CD4-positive, alpha-beta T cell (primary cell): ENCODE measurements around the gene ERF. TPM values are rescaled to one million over a fixed set of nuclear protein-coding genes. Genes with fewer than 3 reads are reported as not detected.

Source experiments
- ATAC-seq: fragments of 200-7000 bp; cut with Tn5 transposase; one replicate; pipeline ENCODE4 v1.10.0; 2022; ENCODE audit warnings: mild to moderate bottlenecking; ENCODE audit not compliant: poor library complexity
- CTCF ChIA-PET: fragments of 350-600 bp; sonication (Branson Sonifier 250); formaldehyde crosslinking; loops from one replicate; lab custom pipeline; 2021; ENCODE audit warnings: antibody characterized with exemption, inconsistent platforms; lab: Charles Lee
- POLR2A ChIA-PET: fragments of 350-600 bp; sonication (Branson Sonifier 250); formaldehyde crosslinking; loops from one replicate; lab custom pipeline; 2021; ENCODE audit warnings: antibody characterized with exemption, inconsistent platforms; lab: Charles Lee
- DNase-seq, 14 experiments: peaks; one replicate each; pipeline ENCODE4 v3.0.0-alpha.2; 2013 to 2020; ENCODE audit warnings: mixed read lengths in 2 of 14
- H3K27ac ChIP-seq, 2 donors: one replicate each; pipeline versions ENCODE4 v1.5.1 to v1.7.0; 2013; ENCODE audit warnings: low read length in 2 of 2, low read depth in 1 of 2, mild to moderate bottlenecking in 1 of 2
- H3K27me3 ChIP-seq, 2 experiments: 1 replicate in 1 of 2; 2 replicates in 1 of 2; pipeline versions ENCODE4 v1.6.1 to v1.7.0; 2013; ENCODE audit warnings: low read length in 2 of 2, control low read depth in 1 of 2, mild to moderate bottlenecking in 1 of 2, moderate library complexity in 1 of 2; ENCODE audit not compliant: insufficient read depth in 2 of 2, control insufficient read depth in 1 of 2
- H3K36me3 ChIP-seq: one replicate; pipeline ENCODE4 v1.6.1; 2013; ENCODE audit warnings: low read length, control low read depth; ENCODE audit not compliant: insufficient read depth
- H3K4me1 ChIP-seq: one replicate; pipeline ENCODE4 v1.6.1; 2013; ENCODE audit warnings: low read length, control low read depth; ENCODE audit not compliant: insufficient read depth
- H3K4me3 ChIP-seq: one replicate; pipeline ENCODE4 v1.5.1; 2013; ENCODE audit warnings: mild to moderate bottlenecking, low read length, moderate library complexity
- H3K9me3 ChIP-seq, 2 experiments: 1 replicate in 1 of 2; 2 replicates in 1 of 2; pipeline versions ENCODE4 v1.6.1 to v1.7.0; 2013; ENCODE audit warnings: low read length in 2 of 2, mild to moderate bottlenecking in 2 of 2, control low read depth in 1 of 2, moderate library complexity in 1 of 2; ENCODE audit not compliant: control insufficient read depth in 1 of 2, insufficient read depth in 1 of 2
- H3K27ac Mint-ChIP-seq: one replicate; pipeline ENCODE4 v1.8.0; 2020; ENCODE audit warnings: mixed read lengths
- H3K27me3 Mint-ChIP-seq: one replicate; pipeline ENCODE4 v1.8.0; 2021; ENCODE audit warnings: mixed read lengths
- H3K36me3 Mint-ChIP-seq: one replicate; pipeline ENCODE4 v1.8.0; 2021; ENCODE audit warnings: low read depth, mixed read lengths
- H3K4me1 Mint-ChIP-seq: one replicate; pipeline ENCODE4 v1.8.0; 2021; ENCODE audit warnings: low read depth, mixed read lengths
- H3K4me3 Mint-ChIP-seq: one replicate; pipeline ENCODE4 v1.8.0; 2020; ENCODE audit warnings: mild to moderate bottlenecking, mixed read lengths
- H3K9me3 Mint-ChIP-seq: one replicate; pipeline ENCODE4 v1.8.0; 2020; ENCODE audit warnings: mixed read lengths
- CTCF ChIP-seq: fragments of 200-600 bp; IDR thresholded peaks from one replicate; pipeline ENCODE4 v1.8.0; 2022; ENCODE audit warnings: antibody characterized with exemption, mild to moderate bottlenecking
- intact Hi-C, 2 experiments: fragments of 100-400 bp; cut with DNase I in 1 of 2; cut with micrococcal nuclease in 1 of 2; formaldehyde crosslinking; loops; one replicate each; pipeline versions ENCODE4 v1.15.1 to v1.9.0; 2023 to 2025; cut with DNase I, micrococcal nuclease
- total RNA-seq, 174 experiments: library from RNA in 2 of 174; stranded (reverse) in 2 of 174; gene quantifications; one replicate each; pipeline ENCODE4 v1.2.3 and lab custom pipeline; 2021 to 2026

The ERF gene
- total RNA-seq, 2 experiments from 2014 or later = 105 to 113 TPM

DNA sequence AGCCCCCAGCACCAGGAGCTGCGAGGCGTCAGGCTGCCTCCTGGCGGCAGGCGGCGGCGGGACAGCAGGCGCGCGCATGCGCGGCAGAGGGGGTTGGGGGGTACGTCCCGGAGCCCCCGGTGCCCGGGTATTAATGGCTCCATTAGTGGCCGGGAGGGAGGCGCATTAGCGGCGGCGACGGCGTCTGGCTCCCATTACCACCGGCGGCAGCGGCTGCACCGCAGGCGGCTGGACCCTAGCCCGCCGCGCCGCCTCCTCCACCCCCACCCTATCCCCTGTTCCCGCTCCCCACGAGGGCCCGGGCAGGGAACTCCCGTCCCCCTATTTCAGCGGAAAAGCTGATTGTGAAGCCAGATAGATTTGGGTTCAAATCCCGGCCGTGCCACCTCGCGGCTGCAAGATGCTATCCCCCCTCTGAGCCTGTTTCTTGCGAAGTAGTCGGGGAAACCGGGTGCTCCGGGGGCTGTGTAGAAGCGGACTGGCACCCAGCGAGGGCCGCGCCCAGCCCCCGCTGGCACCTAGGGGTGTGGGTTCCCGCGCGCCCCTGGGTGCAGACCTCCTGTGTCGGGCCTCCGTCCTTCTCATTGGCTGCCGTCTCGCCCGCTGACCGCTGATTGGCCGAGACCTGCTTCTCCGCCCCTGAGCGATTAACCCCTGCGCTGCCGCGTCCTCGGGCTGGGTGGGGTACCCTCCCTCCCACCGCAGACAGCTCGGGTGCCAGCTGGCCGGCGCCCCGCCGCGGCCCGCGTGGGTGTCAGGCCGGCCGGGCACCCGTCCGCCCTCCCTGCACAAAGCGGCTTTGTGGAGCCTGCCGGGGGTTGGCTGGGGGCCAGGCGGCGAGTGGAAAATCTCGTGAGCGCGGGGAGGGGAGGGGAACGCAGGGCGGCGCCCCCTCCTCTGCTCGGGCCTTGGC, 25.2 kb upstream of the ERF start:
- ChIA-PET POLR2A (interaction anchor here (0.8 to 4.5 kb wide), 10 partner anchors 10 to 148 kb away, joined by 3 to 53 read pairs (median 4); partner anchors contain the start of genes CIC, DEDD2, GSK3A and PAFAH1B3), CTCF (interaction anchor here (0.6 to 3.9 kb wide), 17 partner anchors 10 to 160 kb away, joined by 3 to 30 read pairs (median 5); partner anchors contain the start of genes CIC, ERF, GSK3A and PAFAH1B3)
- Histone ChIP-seq H3K4me1 (peaks cover 86% of the 10 kb centered on the region), H3K4me3 (peak overlapping the region; percentile 95), H3K27me3 (no peaks in the 10 kb centered on the region), H3K9me3 (no peaks in the 10 kb centered on the region), H3K36me3 (peaks cover 2% of the 10 kb centered on the region), H3K27ac (peak overlapping the region; percentile 84 to 88)
- ATAC-seq (peak; percentile 10), DNase-seq (peak; percentile 74 to 90 (median 82))
- Mint-ChIP-seq H3K4me1 (peaks cover 51% of the 10 kb centered on the region), H3K4me3 (peak overlapping the region; percentile 89), H3K9me3 (no peaks in the 10 kb centered on the region), H3K27me3 (no peaks in the 10 kb centered on the region), H3K27ac (peak overlapping the region; percentile 84), H3K36me3 (peaks cover 12% of the 10 kb centered on the region)
- intact Hi-C loops = loop anchor here (1.0 to 10.0 kb wide), 4 partner anchors 25 to 145 kb away; partner anchors contain the start of genes ERF (in 2 of the 2) and LIPE (in 1 of the 2)
- TF ChIP-seq CTCF = peak; percentile 94

DNA sequence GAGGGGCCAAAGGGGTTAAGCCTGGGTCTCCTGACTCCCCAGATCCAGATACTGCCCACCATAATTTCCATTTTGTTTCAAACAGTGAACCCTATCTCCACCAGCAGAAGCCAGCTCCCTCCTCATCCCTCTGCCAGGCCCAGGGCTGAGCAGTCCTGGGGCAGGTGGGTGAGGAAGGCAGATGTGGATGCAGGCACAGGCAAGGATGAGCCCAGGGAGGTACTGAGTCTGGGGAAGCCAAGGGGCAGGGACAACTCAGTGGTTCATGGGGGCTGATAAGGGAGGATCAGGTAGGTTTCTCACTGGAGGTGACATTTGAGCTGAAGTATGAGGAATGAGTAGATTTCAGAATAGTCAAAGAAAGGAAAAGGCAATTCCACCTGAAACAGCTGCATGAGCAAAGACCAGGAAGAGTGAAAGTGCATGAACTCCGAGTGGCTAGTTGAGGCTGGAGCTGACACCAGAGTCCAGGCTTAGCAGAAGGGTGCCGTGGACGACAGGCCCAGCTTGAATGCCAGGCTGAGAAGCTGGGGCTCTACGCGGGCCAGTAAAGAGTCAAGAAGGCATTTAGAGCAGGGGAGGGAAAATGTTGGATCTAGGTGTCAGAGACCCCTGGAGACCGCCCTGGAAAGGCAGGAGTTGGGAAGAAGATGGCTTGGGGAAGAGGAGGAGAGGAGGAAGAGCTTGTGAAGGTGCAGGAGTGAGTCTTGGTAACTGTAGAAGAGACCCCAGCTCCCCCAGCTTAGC, 24.4 kb upstream of the ERF start:
- no peaks in the 10 kb centered on the region for H3K27me3 Mint-ChIP-seq
- intact Hi-C loops = loop anchor here in 1 of 2 experiments (2.0 kb wide), 1 partner anchor 35 kb away; no protein-coding TSS in a partner anchor
- DNase-seq = peak in 1 of 14 experiments; percentile 24
- Histone ChIP-seq H3K36me3 (peaks cover 10% of the 10 kb centered on the region), H3K4me1 (peaks cover 87% of the 10 kb centered on the region), H3K27me3 (no peaks in the 10 kb centered on the region), H3K9me3 (no peaks in the 10 kb centered on the region), H3K4me3 (peak overlapping the region; percentile 95), H3K27ac (peak overlapping the region; percentile 77 to 84)
- ChIA-PET POLR2A (interaction anchor here (1.0 to 4.5 kb wide), 10 partner anchors 9 to 147 kb away, joined by 3 to 53 read pairs (median 4); partner anchors contain the start of genes CIC, DEDD2, GSK3A and PAFAH1B3), CTCF (interaction anchor here (0.6 to 3.9 kb wide), 17 partner anchors 9 to 159 kb away, joined by 3 to 30 read pairs (median 5); partner anchors contain the start of genes CIC, ERF, GSK3A and PAFAH1B3)
- H3K4me3 Mint-ChIP-seq = peak overlapping the region; percentile 89
- peaks cover 15% of the 10 kb centered on the region for H3K36me3 Mint-ChIP-seq
- peak overlapping the region; percentile 84 for H3K27ac Mint-ChIP-seq
- H3K4me1 Mint-ChIP-seq = peaks cover 52% of the 10 kb centered on the region
- no peaks in the 10 kb centered on the region for H3K9me3 Mint-ChIP-seq
- no peak for ATAC-seq
- TF ChIP-seq CTCF = no peak
